ENCODE results near the gene CAPN13.

- TF ChIP-seq CTCF (IDR thresholded peaks at IDR 0.05) (no peak), MXI1 (IDR thresholded peaks at IDR 0.05; ENCODE audit: low read depth, low read length) (no peak), RXRA (IDR thresholded peaks at IDR 0.05; ENCODE audit: borderline replicate concordance, low read depth) (no peak), REST (IDR thresholded peaks at IDR 0.05; ENCODE audit: low read depth, low read length) (no peak), SIN3A (IDR thresholded peaks at IDR 0.05; ENCODE audit: borderline replicate concordance, low read depth, low read length) (no peak), FOSL2 (IDR thresholded peaks at IDR 0.05; ENCODE audit: borderline replicate concordance, low read depth) (no peak), FOXJ3 (CRISPR knock-in tag; IDR thresholded peaks at IDR 0.05) (no peak), USF2 (IDR thresholded peaks at IDR 0.05; ENCODE audit: borderline replicate concordance, low read depth, low read length) (no peak), RFX5 (IDR thresholded peaks at IDR 0.05; ENCODE audit: low read length) (no peak), TAF1 (IDR thresholded peaks at IDR 0.05; ENCODE audit: borderline replicate concordance, low read depth, low read length) (no peak)
These were observed 53.6 kb downstream of the CAPN13 start for GRCh38 chr2:30753630-30754029.

Measured in SK-N-SH (cell line).